AG08396 (cell line): Measurements from ENCODE around the gene KDM4C.
"Not testable (repeated sequence)": the region's sequence is repeated elsewhere in the genome, so short reads cannot be mapped to it uniquely, and the experiment has no call there.

Experiments
- DNase-seq: peaks from one replicate; pipeline ENCODE4 v3.0.0; 2012; ENCODE audit warnings: low spot score, mixed read lengths

The KDM4C gene

GRCh38 chr9:6931913-6932312 lies 174.1 kb downstream of the KDM4C start:
- DNase-seq, result peak; percentile 53

DNA sequence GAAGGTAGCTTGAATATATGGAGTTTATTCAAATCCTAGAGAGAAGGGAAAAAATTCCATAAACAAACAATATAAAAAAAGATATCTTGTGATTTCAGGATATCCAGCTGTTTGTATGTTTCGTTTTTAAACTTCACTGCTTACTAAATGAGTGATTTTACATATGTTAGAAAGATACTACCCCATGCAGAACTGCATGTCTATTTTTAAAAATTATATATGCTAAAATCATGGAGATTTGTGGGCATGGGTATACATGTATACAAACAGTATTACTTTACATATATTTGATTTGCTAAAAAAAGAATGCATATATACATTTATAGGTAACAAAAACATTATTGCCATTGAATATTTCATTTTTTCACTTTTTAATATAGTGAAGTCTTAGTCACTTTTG lies 178.3 kb downstream of the KDM4C start:
- no peak for DNase-seq

DNA sequence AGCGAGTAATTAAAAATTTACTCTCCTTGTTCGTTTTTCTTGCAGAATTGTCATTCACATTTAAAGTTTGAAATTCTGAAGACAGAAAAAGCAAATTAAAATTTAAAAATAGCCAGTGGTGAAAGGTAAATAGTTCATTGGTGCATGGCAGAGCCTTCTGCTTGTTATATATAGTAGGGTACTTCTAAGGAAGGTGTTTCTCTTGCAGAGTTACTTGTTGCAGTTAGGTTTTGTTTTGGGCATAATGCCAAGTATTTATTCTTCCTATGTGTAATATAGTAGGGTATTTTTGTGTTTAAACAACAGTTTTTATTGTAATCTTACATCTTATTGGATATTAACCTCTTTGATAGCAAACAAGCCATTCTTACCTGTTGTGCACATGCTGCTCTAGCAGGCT lies 179.4 kb downstream of the KDM4C start:
- DNase-seq, result no peak

DNA sequence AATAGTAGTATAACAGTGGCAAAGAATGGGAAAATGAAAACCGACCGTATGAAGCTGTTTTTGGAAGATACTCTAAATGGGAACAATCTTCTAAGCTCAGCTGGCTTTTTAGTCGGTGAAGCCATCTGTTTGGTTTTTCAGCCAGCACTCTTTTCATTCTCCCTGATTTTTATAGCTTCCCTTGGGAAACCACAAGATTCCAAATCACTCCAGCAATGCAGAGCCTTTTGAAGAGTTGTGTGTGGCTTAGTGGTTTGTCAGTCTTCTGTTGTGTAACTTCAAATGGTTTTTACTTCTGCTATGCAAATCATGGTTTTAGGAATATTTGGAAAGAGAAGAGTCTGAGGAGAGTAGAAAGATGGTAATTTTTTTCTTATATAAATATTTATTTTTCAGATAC lies 180.7 kb downstream of the KDM4C start:
- DNase-seq, result peak; percentile 67

DNA sequence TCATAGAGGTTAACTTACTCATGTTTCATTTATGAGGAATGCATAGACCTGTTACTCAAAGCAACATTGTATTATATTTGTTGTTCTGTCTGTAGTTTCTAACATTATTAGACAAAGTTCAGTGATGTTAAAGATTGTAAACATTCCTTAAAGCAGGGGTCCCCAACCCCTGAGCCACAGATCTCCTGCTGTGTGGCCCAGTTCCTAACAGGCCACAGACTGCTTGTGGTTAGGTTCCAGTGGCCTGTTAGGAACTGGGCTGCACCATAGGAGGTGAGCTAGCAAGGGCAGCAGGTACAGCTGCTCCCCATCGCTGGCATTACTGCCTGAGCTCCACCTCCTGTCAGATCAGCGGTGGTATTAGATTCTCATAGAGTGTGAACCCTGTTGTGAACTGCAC lies 181.1 kb downstream of the KDM4C start:
- no peak for DNase-seq

DNA sequence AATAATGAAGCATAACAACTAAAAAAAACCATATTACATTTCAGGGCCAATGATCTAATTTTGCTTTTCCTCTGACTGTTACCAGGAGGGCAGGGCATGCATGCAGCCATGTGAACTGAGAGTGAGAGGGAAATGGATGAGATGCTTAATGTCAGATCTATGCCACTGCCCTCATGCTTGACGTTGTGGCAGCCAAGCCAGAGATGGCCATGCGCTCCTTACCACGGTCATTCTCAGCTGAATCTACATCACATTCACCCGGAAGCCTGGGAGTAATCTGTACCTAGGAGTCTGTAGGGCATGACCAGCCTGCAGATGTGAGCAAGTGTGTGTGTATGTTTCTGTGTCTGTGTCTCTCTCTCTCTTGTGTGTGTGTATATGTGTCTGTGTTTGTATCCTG lies 183.7 kb downstream of the KDM4C start:
- no peak for DNase-seq

GRCh38 chr9:6942406-6942805 lies 184.6 kb downstream of the KDM4C start:
- no peak for DNase-seq

DNA sequence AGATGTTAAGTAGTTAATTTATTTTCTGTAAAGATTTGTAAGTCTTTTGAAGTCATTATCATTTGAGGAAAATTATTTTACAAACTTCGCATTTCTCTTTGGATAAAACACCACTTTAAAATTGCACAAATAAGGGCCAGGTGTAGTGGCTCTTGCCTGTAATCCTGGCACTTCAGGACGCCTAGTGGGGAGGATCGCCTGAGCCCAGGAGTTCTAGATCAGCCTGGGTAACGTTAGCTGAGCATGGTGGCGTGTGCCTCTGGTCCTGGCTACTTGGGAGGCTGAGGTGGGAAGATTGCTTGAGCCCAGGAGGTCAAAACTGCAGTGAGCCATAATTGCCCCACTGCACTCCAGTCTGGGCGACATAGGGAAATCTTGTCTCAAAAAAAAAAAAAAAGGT lies 185.5 kb downstream of the KDM4C start:
- no peak for DNase-seq

- peak; percentile 53 for DNase-seq
Measured at GRCh38 chr9:6944093-6944551, 186.3 kb downstream of the KDM4C start.

GRCh38 chr9:6944896-6945295 lies 187.1 kb downstream of the KDM4C start:
- DNase-seq, result peak; percentile 15

DNA sequence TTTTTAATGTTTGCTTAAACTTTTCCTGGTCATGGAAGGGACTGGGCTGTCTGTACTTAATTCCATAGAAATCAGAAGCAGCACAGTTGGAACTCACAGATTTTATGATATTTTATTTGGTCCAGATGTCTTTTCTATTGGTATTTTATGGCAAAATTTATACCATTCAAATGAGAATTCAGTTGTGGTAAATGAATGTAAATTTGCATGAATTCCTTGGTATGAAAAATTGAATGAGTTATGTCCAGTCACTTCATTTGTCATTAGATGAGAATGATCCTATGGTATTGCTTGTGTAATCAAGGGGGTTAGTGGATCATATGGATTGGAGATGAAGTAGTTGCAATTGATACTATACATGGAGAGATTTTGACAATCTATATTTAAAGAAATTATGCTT lies 188.0 kb downstream of the KDM4C start:
- no peak for DNase-seq

DNA sequence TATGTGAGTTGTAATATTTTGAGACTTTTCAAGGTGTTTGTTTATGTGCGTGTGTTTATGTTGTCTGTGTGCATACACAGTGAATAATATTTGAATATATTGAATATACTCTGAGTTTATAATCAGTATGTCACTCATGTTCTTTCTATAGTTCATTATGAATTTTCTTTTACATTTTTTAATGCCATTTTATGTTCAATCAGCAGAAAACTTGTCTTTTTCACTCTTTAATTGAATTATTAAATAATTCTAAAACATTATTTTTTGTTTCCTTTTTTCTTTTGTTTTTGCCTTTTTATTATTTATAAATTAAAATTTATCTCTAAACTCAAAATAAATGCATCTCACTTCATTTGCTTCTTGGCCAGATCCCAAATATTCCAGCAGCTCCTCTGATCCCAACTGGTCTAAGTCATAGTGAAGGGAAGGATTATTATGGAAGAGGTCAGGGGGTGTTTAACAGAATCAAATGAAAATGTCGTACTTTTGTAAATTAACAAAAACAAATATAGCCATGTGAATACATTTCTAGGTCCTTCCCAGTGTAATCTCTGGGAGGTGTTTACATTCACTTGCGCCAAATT lies 188.9 kb downstream of the KDM4C start:
- no peak for DNase-seq

DNA sequence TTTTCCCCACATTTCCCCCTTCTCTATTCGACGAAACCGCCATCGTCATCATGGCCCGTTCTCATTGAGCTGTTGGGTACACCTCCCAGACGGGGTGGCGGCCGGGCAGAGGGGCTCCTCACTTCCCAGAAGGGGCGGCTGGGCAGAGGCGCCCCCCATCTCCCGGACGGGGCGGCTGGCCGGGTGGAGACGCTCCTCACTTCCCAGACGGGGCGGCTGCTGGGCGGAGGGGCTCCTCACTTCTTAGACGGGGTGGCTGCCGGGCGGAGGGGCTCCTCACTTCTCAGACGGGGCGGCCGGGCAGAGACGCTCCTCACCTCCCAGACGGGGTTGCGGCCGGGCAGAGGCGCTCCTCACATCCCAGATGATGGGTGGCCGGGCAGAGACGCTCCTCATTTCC lies 191.1 kb downstream of the KDM4C start:
- not testable (repeated sequence) for DNase-seq

GRCh38 chr9:6955251-6955921 lies 197.6 kb downstream of the KDM4C start:
- peak; percentile 63 for DNase-seq

DNA sequence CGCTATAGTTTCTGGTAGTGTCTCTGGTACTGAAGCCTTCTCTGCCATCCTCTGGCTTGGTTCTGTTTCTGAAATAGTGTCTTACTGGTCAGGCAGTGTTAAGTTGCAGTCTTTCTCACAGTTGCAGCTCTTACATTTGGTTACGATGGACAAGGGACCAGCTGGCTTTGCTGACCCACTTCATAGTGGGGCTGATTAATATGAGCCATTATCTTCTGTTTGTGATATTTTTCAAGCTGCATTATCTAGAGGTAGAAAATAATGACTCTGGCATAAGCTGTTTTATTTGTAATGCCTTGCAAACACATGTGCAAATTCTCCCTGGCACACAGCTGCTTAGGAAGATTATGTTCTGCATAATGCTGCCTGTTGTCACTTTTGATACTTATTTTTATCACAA lies 199.1 kb downstream of the KDM4C start:
- no peak for DNase-seq

DNA sequence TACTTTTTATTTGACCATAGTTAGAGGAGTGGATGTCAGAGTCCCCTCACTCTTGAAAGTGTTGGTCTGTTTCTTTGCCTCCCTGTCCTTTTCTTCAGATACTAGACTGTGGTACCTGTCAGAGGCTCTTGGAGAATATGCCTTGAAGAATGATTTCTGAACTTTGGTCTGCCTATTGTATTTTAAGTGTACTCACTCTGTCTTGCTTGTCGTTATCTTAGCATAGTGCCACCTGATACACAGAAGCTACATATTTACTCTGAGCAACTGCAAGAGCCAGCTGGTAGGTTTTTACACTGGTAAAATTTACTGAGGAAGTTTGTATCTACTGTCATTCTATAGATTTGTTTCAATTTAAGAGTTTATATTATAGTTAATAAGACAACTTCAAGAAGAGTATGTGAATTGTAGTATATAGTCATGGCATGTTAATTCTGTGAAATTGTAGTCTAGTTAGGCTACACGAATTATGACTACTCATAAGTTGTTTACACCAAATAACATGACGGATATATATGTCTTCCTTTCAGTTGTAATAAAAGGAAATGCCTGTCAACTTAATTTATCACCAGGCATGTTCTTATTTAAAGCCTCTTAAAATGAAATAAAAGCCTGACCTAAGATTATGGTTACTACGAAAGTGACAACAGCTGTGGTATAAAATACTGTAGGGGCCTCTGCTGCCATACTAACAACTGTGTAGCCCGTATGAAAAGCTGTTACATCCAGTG lies 201.7 kb downstream of the KDM4C start:
- DNase-seq, result no peak

- DNase-seq, result no peak
Measured at GRCh38 chr9:6960777-6961176, 203.0 kb downstream of the KDM4C start.

- no peak for DNase-seq
Measured at GRCh38 chr9:6961845-6962522, 204.2 kb downstream of the KDM4C start.

DNA sequence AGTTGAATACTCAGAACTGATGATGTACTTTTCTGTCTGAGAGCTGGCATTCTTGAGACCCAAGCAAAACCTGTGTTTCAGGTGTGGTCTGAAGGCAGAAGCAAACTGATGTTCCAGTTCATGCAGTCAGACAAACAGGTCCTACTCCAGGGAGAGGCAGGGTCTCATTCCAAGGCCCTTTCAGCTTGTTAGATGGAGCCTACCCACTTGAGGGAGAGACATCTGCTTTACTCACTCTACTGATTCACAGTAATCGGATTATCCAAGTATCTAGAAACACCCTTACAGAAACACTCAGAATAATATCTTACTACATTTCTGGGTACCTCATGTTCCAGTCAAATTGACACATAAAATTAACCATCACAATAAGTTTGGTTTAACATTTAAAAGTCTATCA lies 207.8 kb downstream of the KDM4C start:
- DNase-seq, result no peak

DNA sequence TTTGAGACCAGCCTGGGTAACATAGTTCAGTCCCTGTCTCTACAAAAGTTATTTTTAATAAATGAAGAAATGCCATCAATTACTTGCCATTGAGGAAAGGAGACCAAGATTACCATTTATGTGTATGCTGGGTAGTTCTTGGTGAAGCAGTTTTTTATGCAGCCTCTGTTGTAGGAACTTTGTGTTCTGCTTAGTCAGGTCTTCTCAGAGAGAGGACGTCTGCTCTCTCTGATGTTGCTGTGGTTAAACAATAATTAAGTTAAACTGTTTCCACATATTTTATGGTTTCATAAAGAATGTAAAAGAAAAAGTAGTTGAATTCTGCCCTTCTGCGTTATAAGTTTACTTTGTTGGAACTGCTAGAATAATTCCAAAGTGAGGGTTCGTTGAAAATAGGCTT lies 210.5 kb downstream of the KDM4C start:
- no peak for DNase-seq

DNA sequence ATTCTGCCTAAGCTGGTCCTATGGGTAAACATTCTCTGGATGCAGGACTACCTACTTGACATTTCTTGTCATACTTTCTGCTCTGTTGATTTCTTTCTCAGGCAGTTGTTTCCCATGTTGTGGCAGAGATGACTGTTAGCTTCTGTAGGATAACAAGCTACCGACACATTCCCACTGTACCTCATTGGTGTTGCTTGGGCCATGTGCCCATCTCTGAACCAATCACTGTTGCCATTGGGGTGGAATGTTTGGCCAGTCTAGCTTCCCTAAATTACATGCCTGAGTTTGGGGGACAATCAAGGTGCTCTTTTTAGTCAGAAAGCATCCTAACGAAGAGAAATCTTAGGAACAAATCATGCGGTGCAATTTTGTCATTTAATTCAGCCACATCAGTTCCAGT lies 212.0 kb downstream of the KDM4C start:
- no peak for DNase-seq

GRCh38 chr9:6973089-6973488 lies 215.3 kb downstream of the KDM4C start:
- DNase-seq, result no peak

GRCh38 chr9:6973762-6974161 lies 216.0 kb downstream of the KDM4C start:
- no peak for DNase-seq
